GM21390 (cell line): ENCODE measurements around the gene INF2.
"Not testable (repeated sequence)": the region's sequence is repeated elsewhere in the genome, so short reads cannot be mapped to it uniquely, and the experiment has no call there.

Experiments used
- ATAC-seq: cut with Tn5 transposase; IDR thresholded peaks from one replicate; pipeline ENCODE4 v1.9.1; 2021; ENCODE audit not compliant: unreplicated experiment

Gene INF2

DNA sequence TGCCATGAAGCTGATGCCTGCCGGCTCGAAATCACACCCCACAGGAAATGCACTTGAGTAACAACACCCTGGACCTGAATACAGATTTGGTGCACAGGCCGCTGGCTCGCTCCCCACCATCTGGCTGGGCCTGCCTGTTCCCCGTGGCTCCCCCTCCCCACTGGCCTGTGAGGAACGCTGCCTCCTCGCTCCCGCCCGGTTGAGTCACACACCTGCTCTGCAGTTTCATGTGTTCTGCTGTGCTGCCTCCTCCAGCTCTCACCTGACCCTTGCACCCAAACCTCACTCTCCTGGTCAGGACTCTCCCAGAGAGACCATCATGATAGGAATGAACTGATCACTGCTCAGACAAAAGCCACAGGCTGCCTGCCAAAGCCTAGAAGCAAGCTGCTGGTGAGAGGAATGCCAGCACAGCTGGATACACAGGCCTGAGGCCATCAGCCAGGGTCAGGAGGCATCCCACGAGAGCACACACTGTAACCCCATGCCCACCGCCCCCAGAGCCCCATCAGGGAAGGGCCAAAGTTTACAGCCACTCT lies 59.8 kb downstream of the INF2 start:
- ATAC-seq, result no peak

DNA sequence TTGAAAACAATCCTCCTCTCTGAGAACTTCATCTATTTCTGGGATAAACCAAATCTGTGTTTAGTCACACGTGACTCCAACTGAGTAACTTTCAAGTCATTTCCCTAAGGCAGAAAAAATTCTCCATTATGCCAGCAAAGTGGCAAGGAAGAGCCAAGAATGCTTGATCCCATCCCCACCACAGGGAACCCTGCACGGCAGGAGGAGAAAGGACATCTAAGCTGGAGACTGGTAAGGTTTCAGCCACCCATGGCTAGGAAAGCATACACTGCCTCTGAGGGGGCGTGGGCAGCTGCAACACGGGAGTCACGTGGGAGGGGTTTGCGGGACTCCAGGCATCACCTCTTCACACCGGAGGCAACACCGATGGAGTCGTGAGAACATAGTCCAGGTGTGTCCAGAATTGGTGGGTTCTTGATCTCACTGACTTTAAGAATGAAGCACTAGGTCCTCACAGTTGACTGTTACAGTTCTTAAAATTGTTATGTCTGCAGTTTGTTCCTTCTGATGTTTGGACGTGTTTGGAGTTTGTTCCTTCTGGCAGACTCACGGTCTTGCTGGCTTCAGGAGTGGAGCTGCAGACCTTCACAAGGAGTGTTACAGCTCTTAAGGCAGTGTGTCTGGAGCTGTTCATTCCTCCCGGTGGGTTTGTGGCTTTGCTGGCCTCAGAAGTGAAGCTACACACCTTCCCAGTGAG lies 60.8 kb downstream of the INF2 start:
- no peak for ATAC-seq

DNA sequence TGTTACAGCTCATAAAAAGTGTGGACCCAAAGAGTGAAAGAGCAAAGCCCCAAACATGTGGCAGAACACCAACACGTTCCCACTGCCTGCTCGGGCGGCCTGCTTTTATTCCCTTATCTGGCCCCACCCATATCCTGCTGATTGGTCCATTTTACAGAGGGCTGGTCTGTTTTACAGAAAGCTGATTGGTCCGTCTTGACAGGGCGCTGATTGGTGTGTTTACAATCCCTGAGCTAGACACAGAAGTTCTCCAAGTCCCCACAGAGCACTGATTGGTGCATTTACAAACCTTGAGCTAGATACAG lies 61.3 kb downstream of the INF2 start:
- not testable (repeated sequence) for ATAC-seq

GRCh38 chr14:104751539-104752422 lies 62.4 kb downstream of the INF2 start:
- no peak for ATAC-seq

GRCh38 chr14:104752423-104752734 lies 63.0 kb downstream of the INF2 start:
- peak; percentile 2 for ATAC-seq

- peak; percentile 91 for ATAC-seq
Measured at GRCh38 chr14:104752735-104753527, 63.5 kb downstream of the INF2 start, which contains the start of gene SIVA1. Gene SIVA1, plus strand, starts transcription at chr14:104753147. Its CDS starts 55 bp downstream, at chr14:104753202.

DNA sequence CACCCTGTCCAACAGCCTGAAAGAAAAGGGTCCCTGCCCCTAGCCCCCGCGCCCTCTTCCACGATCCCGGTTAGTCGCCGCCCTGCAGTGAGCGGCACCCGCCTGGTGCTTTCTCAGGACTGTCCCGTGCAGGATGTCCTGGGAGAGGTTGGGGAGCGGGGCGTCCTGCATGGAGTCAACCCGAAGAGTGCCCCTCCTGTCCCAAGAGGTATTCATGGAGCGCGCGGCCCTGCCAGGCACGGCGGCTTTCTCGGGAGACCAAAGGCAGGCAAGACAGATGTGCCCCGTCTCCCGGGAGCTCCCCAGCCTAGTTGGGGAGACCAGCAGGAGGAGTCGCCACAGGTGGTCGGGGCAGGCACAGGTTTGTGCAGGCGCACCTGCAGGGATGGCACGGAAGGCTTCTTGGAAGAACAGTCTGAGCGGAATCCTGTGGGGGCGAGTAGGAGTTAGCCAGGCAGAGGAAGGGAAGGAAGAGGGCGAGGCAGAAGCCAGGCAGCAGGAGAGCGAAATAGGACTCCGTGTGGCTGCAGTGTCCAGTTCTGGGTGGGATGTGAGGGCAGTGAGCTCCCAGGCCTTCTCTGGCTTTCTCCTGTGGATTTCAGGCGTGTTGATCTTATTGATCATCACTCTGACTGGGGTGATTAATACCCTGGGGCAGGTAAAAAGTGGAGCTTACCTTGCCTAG lies 64.3 kb downstream of the INF2 start:
- ATAC-seq, result no peak

DNA sequence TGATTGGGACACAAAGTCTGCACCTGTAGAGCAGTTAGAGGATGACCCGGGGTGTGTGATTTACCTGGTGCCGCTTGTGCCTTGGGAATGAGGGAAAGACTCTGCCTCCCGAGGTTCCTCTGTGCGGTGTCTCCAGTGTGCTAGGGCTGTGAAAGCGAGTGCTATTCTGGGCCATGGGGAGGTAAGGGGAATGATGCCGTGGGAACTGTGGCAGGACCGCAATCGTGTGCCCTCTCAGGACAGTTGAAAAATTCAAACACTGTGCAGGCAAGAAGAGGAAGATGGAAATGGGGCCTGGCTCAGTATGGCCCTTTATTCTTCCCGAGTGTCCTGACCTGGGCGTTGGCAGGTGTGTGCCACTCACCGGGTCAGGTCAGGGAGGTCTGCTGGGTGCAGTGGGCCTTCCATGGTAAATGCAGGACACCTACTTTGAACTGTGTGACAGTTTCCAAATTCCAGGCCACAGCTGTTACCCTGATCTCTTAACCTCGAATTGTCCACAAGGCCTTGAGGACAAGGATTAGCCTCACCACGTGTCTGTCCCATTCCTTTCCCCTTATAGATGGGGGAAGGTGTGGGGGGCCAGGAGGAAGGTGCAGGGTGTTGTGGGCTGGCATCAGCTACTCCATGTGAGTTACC lies 64.9 kb downstream of the INF2 start:
- ATAC-seq, result no peak

- ATAC-seq, result no peak
Measured at GRCh38 chr14:104755621-104756020, 66.2 kb downstream of the INF2 start.

- ATAC-seq, result no peak
Measured at GRCh38 chr14:104756477-104757237, 67.2 kb downstream of the INF2 start.

- no peak for ATAC-seq
Measured at GRCh38 chr14:104757238-104757585, 67.8 kb downstream of the INF2 start.

DNA sequence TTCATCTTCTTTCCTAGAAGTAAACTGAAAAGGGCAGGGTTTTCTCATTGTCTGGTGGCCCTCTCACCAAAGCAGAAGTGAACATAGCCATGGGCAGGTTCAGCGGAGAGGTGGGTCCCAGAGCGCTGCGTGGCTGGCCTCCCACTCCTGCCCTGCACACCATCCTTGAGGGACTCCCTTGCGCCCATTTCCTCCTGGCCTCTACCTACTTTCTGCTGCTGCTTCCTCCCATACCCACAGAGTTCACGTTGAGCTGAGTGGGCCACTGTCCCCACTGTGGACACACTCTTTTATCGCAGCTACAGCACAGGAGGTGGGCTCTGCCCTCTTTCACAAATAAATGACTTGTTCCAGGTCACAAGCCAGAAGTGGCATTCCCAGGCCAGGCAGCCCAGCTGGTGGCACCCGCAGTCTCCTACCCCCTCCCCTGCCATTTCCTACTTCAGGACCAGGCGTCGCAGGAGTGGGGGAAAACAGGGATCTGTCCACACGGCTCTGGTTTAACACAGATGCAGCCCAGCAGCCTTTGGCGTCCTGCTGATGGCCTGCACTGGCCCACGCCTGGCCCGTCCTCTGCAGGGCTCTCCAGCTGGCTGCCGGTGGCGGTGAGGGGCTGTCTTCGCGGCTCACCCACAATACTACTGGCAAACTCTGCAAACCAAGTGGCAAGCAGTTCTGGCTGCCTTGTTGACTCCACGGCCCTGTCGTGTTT lies 68.4 kb downstream of the INF2 start:
- ATAC-seq, result no peak

- no peak for ATAC-seq
Measured at GRCh38 chr14:104758981-104759969, 69.9 kb downstream of the INF2 start.

- ATAC-seq, result no peak
Measured at GRCh38 chr14:104765517-104765916, 76.1 kb downstream of the INF2 start.

DNA sequence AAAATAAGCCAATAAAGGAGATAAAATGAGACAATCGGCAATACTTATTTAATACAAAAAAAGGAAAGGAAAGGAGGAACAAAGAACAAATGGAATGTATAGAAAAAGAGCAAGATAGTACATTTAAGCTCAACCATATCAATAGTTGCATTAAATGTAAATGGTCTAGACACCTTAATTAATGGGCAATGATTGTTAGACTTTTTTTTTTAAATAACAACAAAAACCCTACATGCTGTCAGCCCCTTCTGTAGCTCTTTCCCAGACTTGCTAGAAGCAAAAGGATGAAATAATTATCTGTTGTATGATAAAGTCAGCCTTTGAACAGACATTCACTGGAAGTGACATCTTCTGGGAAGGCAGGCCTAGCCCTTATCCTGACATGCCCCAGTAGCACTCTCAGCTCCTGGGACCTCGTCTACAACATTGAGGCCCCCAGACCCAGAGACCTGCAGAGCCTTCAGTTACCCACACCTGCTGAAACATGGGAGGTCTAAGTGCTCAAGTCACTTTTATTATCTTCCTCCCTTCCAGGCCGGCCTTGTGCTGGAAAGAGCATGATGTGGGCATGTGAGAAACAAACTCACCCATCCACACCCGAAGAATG lies 76.9 kb downstream of the INF2 start:
- ATAC-seq, result no peak

GRCh38 chr14:104766863-104767633 lies 77.6 kb downstream of the INF2 start:
- no peak for ATAC-seq

GRCh38 chr14:104767634-104767918 lies 78.2 kb downstream of the INF2 start:
- ATAC-seq, result no peak
